ENCODE results near the gene GJA4.

- TF ChIP-seq, protein P1, sequence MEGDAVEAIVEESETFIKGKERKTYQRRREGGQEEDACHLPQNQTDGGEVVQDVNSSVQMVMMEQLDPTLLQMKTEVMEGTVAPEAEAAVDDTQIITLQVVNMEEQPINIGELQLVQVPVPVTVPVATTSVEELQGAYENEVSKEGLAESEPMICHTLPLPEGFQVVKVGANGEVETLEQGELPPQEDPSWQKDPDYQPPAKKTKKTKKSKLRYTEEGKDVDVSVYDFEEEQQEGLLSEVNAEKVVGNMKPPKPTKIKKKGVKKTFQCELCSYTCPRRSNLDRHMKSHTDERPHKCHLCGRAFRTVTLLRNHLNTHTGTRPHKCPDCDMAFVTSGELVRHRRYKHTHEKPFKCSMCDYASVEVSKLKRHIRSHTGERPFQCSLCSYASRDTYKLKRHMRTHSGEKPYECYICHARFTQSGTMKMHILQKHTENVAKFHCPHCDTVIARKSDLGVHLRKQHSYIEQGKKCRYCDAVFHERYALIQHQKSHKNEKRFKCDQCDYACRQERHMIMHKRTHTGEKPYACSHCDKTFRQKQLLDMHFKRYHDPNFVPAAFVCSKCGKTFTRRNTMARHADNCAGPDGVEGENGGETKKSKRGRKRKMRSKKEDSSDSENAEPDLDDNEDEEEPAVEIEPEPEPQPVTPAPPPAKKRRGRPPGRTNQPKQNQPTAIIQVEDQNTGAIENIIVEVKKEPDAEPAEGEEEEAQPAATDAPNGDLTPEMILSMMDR (IDR thresholded peaks at IDR 0.05; ENCODE audit: low read depth, low read length, missing input control): no peak
- TF ChIP-seq GABPA (IDR thresholded peaks at IDR 0.05 in 1 of 2, conservative IDR thresholded peaks at IDR 0.05 in 1 of 2): no peak
- TF ChIP-seq JUND (IDR thresholded peaks at IDR 0.05): no peak
- no peak for TF ChIP-seq HNF4G (IDR thresholded peaks at IDR 0.05)
- TF ChIP-seq MAX (IDR thresholded peaks at IDR 0.05): no peak
- TF ChIP-seq, protein P2, sequence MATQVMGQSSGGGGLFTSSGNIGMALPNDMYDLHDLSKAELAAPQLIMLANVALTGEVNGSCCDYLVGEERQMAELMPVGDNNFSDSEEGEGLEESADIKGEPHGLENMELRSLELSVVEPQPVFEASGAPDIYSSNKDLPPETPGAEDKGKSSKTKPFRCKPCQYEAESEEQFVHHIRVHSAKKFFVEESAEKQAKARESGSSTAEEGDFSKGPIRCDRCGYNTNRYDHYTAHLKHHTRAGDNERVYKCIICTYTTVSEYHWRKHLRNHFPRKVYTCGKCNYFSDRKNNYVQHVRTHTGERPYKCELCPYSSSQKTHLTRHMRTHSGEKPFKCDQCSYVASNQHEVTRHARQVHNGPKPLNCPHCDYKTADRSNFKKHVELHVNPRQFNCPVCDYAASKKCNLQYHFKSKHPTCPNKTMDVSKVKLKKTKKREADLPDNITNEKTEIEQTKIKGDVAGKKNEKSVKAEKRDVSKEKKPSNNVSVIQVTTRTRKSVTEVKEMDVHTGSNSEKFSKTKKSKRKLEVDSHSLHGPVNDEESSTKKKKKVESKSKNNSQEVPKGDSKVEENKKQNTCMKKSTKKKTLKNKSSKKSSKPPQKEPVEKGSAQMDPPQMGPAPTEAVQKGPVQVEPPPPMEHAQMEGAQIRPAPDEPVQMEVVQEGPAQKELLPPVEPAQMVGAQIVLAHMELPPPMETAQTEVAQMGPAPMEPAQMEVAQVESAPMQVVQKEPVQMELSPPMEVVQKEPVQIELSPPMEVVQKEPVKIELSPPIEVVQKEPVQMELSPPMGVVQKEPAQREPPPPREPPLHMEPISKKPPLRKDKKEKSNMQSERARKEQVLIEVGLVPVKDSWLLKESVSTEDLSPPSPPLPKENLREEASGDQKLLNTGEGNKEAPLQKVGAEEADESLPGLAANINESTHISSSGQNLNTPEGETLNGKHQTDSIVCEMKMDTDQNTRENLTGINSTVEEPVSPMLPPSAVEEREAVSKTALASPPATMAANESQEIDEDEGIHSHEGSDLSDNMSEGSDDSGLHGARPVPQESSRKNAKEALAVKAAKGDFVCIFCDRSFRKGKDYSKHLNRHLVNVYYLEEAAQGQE (IDR thresholded peaks at IDR 0.05): no peak
- TF ChIP-seq ZBTB33 (IDR thresholded peaks at IDR 0.05): no peak
- TF ChIP-seq FOXA1 (IDR thresholded peaks at IDR 0.05): no peak
- TF ChIP-seq RAD21 (IDR thresholded peaks at IDR 0.05): no peak
- no peak for TF ChIP-seq HNF4A (conservative IDR thresholded peaks at IDR 0.05)
- no peak for TF ChIP-seq EGR1 (IDR thresholded peaks at IDR 0.05; ENCODE audit: low read depth in 2 of 2)
Measured at GRCh38 chr1:34790985-34791384, 1.8 kb upstream of the GJA4 start.

Measured in liver (tissue), 3 donors.